Liver (tissue), 9 donors: ENCODE data around the gene LIPC. TPM values are rescaled to one million over a fixed set of nuclear protein-coding genes. Genes with fewer than 3 reads are reported as not detected.

ENCODE experiments used
- DNase-seq: peaks from one replicate; pipeline ENCODE4 v3.0.0-alpha.2; 2017; ENCODE audit warnings: low spot score
- H3K27ac ChIP-seq, 2 donors: one replicate each; pipeline ENCODE4 v1.7.0; 2013; ENCODE audit warnings: inconsistent platforms in 2 of 2, low read length in 2 of 2, control low read depth in 1 of 2, low read depth in 1 of 2, mild to moderate bottlenecking in 1 of 2
- H3K27me3 ChIP-seq, 4 donors: one replicate each; pipeline versions ENCODE4 v1.6.1 to v1.7.0; 2013; ENCODE audit warnings: low read length in 3 of 4, inconsistent platforms in 1 of 4, mild to moderate bottlenecking in 1 of 4, moderate library complexity in 1 of 4; ENCODE audit not compliant: control insufficient read depth in 4 of 4, insufficient read depth in 4 of 4
- H3K36me3 ChIP-seq, 4 donors: one replicate each; pipeline versions ENCODE4 v1.6.1 to v1.7.0; 2013; ENCODE audit warnings: low read length in 3 of 4, mild to moderate bottlenecking in 3 of 4, low read depth in 1 of 4, moderate library complexity in 1 of 4; ENCODE audit not compliant: control insufficient read depth in 4 of 4, insufficient read depth in 3 of 4
- H3K4me1 ChIP-seq, 4 donors: one replicate each; pipeline versions ENCODE4 v1.6.1 to v1.7.0; 2013; ENCODE audit warnings: low read length in 3 of 4, mild to moderate bottlenecking in 3 of 4, moderate library complexity in 1 of 4; ENCODE audit not compliant: control insufficient read depth in 4 of 4, insufficient read depth in 4 of 4
- H3K4me3 ChIP-seq, 3 donors: one replicate each; pipeline versions ENCODE4 v1.6.1 to v1.7.0; 2013; ENCODE audit warnings: low read length in 3 of 3, control low read depth in 1 of 3, low read depth in 1 of 3, mild to moderate bottlenecking in 1 of 3
- H3K9ac ChIP-seq, 2 donors: one replicate each; pipeline ENCODE4 v1.7.0; 2013; ENCODE audit warnings: low read length in 2 of 2, mild to moderate bottlenecking in 2 of 2, moderate library complexity in 2 of 2, control low read depth in 1 of 2, low read depth in 1 of 2
- H3K9me3 ChIP-seq, 4 donors: one replicate each; pipeline versions ENCODE4 v1.6.1 to v1.7.0; 2013; ENCODE audit warnings: low read length in 3 of 4; ENCODE audit not compliant: control insufficient read depth in 4 of 4
- ATF3 ChIP-seq: IDR thresholded peaks from 2 replicates; pipeline ENCODE4 v1.6.1; 2016; ENCODE audit warnings: antibody characterized with exemption
- EGR1 ChIP-seq, 2 donors: IDR thresholded peaks; 2 replicates each; pipeline ENCODE4 v1.6.1; 2016 to 2018; ENCODE audit warnings: antibody characterized with exemption in 2 of 2, low read depth in 2 of 2
- FOXA1 ChIP-seq: IDR thresholded peaks from 2 replicates; pipeline ENCODE4 v1.6.1; 2016; ENCODE audit warnings: antibody characterized with exemption
- FOXA2 ChIP-seq: IDR thresholded peaks from 2 replicates; pipeline ENCODE4 v1.6.1; 2016; ENCODE audit warnings: antibody characterized with exemption
- HNF4A ChIP-seq, 2 donors: conservative IDR thresholded peaks; 2 replicates each; pipeline ENCODE4 v1.6.1; 2016; ENCODE audit warnings: antibody characterized with exemption in 2 of 2, mild to moderate bottlenecking in 2 of 2
- HNF4G ChIP-seq: IDR thresholded peaks from 2 replicates; pipeline ENCODE4 v1.6.1; 2016; ENCODE audit warnings: antibody characterized with exemption
- MAX ChIP-seq: IDR thresholded peaks from 2 replicates; pipeline ENCODE4 v1.6.1; 2016; ENCODE audit warnings: antibody characterized with exemption
- NR2F2 ChIP-seq: IDR thresholded peaks from 2 replicates; pipeline ENCODE4 v1.6.1; 2016; ENCODE audit warnings: antibody characterized with exemption
- RAD21 ChIP-seq, 2 donors: IDR thresholded peaks; 2 replicates each; pipeline ENCODE4 v1.6.1; 2016; ENCODE audit warnings: antibody characterized with exemption in 2 of 2, mild to moderate bottlenecking in 2 of 2
- REST ChIP-seq: IDR thresholded peaks from 2 replicates; pipeline ENCODE4 v1.6.1; 2016; ENCODE audit warnings: antibody characterized with exemption, mild to moderate bottlenecking
- SP1 ChIP-seq: IDR thresholded peaks from 2 replicates; pipeline ENCODE4 v1.6.1; 2018; ENCODE audit warnings: antibody characterized with exemption, mild to moderate bottlenecking
- TAF1 ChIP-seq: conservative IDR thresholded peaks from 2 replicates; pipeline ENCODE4 v1.6.1; 2016; ENCODE audit warnings: antibody characterized with exemption, mild to moderate bottlenecking
- YY1 ChIP-seq: IDR thresholded peaks from 2 replicates; pipeline ENCODE4 v1.6.1; 2016; ENCODE audit warnings: antibody characterized with exemption, mild to moderate bottlenecking
- WGBS: extraction: QIAGEN DNeasy Blood & Tissue Kit; methylation state at CpG from one replicate; pipeline ENCODE4 v1.1.7; 2013; 5-methylcytosine and 5-hydroxymethylcytosine counted together
- polyA plus RNA-seq, 2 donors: library from polyadenylated mRNA; stranded (reverse) in 1 of 2; unstranded in 1 of 2; fragments of 200-250 nt in 1 of 2; fragments of >200 nt in 1 of 2; fragmentation: Nextera tagmentation in 1 of 2; extraction: Ambion mirVana in 1 of 2; gene quantifications; one replicate each; pipeline versions ENCODE4 v1.2.1 to v1.2.3, GENCODE V29; 2013 to 2015
- total RNA-seq, 2 donors: library from RNA; depleted of rRNA; stranded (reverse); fragments of >200 nt; gene quantifications; one replicate each; pipeline ENCODE4 v1.2.3, GENCODE V29; 2014
- TF ChIP-seq, protein P1 (sequence below): fragments of 150-350 bp; IDR thresholded peaks from 2 replicates; pipeline ENCODE4 v1.5.1; 2017; ENCODE audit warnings: improper control_type of control experiment, low read depth, low read length; ENCODE audit not compliant: missing input control
- donor health status: healthy.
- donor health status: healthy.
- donor health status: healthy.
- donor health status: healthy.
- donor health status: healthy.

The LIPC gene
- total and polyA plus RNA-seq, 4 donors, result 60.1 to 268 (median 131) TPM

DNA sequence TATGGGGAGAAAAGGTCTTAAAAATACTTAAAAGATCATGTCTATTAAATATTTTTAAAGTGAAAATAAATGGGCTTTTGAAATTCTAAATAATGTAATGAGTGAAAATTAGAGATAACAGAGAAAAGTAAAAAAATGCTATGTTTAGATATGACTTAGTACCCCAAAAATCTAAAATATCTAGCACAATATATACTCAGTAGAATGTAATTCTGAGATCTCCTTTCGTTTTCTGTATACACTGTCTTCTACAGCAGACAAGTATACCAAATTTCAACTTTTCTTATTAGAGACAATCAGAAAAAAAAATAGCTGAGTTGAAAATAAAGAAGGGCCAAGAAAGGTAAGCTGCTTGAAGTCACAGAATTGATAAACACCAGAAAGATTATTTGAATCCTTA, 176.9 kb downstream of the LIPC start:
- 90% methylated on average over 1 of the region's 1 CpG for WGBS
- H3K27ac ChIP-seq, result no peak overlapping the region
- peaks cover 0 to 3% (median 0%) of the 10 kb centered on the region in 4 donors for H3K4me1 ChIP-seq
- no peaks in the 10 kb centered on the region for H3K9me3 ChIP-seq
- H3K36me3 ChIP-seq, result peaks cover 0 to 9% (median 0%) of the 10 kb centered on the region in 4 donors
- DNase-seq, result no peak
- H3K27me3 ChIP-seq, result no peaks in the 10 kb centered on the region
- TF ChIP-seq EGR1 (IDR thresholded peaks at IDR 0.05; ENCODE audit: low read depth in 2 of 2) (no peak), HNF4A (conservative IDR thresholded peaks at IDR 0.05) (no peak), MAX (no peak), YY1 (no peak), REST (no peak), FOXA2 (no peak), RAD21 (IDR thresholded peaks at IDR 0.05) (no peak), HNF4G (no peak), TAF1 (no peak), FOXA1 (no peak), NR2F2 (no peak), ATF3 (no peak)
- TF ChIP-seq, protein P1, sequence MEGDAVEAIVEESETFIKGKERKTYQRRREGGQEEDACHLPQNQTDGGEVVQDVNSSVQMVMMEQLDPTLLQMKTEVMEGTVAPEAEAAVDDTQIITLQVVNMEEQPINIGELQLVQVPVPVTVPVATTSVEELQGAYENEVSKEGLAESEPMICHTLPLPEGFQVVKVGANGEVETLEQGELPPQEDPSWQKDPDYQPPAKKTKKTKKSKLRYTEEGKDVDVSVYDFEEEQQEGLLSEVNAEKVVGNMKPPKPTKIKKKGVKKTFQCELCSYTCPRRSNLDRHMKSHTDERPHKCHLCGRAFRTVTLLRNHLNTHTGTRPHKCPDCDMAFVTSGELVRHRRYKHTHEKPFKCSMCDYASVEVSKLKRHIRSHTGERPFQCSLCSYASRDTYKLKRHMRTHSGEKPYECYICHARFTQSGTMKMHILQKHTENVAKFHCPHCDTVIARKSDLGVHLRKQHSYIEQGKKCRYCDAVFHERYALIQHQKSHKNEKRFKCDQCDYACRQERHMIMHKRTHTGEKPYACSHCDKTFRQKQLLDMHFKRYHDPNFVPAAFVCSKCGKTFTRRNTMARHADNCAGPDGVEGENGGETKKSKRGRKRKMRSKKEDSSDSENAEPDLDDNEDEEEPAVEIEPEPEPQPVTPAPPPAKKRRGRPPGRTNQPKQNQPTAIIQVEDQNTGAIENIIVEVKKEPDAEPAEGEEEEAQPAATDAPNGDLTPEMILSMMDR, result no peak
- H3K4me3 ChIP-seq, result no peak overlapping the region
- H3K9ac ChIP-seq, result no peak overlapping the region

DNA sequence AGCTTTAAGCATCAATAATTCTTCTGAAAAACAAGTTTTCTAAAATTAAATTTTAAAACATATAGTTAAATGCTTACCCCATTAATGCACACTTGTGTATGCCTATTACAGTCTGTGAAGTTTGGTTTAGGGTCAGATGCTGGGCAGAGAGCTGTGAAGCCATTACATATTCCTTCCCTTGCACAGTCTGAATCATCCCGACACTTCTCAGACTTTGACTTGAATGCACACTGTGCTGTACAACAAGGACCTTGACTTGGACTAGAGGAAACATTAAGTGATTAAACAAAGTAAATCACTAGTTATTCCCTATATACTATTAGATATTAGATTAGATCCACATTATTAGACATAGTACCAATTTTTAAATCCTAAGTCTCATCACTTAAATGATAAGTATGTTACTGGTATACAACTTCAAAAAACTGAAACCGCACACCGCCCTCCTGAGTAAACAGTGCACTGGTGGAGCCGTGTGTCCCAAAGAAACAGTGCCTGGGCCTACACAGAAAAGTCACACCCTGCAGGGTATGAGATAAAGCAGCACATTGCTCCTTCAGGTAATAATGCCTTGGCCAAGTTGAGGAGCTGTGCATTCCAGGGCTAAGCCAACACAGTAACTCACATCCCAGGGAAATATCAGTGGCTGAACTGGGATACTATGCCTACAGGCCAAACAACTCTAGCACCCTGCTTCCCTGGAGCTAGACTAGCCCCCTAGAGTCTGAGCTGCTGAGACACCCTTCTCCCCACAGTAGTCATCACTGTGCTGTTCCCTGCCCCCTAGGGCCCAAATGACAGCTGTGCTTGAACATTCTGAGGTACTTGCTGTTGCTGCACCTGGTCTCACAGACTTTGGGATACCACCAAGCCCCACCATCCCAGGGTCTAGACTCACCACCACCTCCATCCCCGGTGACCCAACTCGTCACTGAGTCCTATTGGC, 180.2 kb downstream of the LIPC start:
- Histone ChIP-seq H3K9ac (no peak overlapping the region), H3K4me3 (no peak overlapping the region), H3K27me3 (no peaks in the 10 kb centered on the region), H3K36me3 (peaks cover 0 to 19% (median under 1%) of the 10 kb centered on the region in 4 donors), H3K27ac (no peak overlapping the region), H3K4me1 (no peaks in the 10 kb centered on the region), H3K9me3 (peaks cover 0 to 10% (median 2%) of the 10 kb centered on the region in 4 donors)
- 89% methylated on average over 6 of the region's 6 CpGs for WGBS
- no peak for DNase-seq
- no peak for TF ChIP-seq SP1
- TF ChIP-seq, protein P1, result no peak
- TF ChIP-seq NR2F2, result no peak
- no peak for TF ChIP-seq EGR1 (IDR thresholded peaks at IDR 0.05; ENCODE audit: low read depth in 2 of 2)
